LNCaP clone FGC (cell line): Measurements from ENCODE around the gene DLGAP1.

Experiments
- DNase-seq: peaks from one replicate; pipeline ENCODE4 v3.0.0-alpha.2; 2011; ENCODE audit warnings: low read depth
- H3K4me3 ChIP-seq: 2 replicates; pipeline ENCODE4 v1.5.1; 2011; ENCODE audit warnings: mild to moderate bottlenecking, low read depth, low read length, control low read depth
- TF ChIP-seq, protein P1 (sequence below): IDR thresholded peaks from 2 replicates; pipeline ENCODE4 v1.5.1; 2012; ENCODE audit warnings: mild to moderate bottlenecking; ENCODE audit not compliant: control insufficient read depth, insufficient read depth; ENCODE audit errors: extremely low read depth

DLGAP1 gene

DNA sequence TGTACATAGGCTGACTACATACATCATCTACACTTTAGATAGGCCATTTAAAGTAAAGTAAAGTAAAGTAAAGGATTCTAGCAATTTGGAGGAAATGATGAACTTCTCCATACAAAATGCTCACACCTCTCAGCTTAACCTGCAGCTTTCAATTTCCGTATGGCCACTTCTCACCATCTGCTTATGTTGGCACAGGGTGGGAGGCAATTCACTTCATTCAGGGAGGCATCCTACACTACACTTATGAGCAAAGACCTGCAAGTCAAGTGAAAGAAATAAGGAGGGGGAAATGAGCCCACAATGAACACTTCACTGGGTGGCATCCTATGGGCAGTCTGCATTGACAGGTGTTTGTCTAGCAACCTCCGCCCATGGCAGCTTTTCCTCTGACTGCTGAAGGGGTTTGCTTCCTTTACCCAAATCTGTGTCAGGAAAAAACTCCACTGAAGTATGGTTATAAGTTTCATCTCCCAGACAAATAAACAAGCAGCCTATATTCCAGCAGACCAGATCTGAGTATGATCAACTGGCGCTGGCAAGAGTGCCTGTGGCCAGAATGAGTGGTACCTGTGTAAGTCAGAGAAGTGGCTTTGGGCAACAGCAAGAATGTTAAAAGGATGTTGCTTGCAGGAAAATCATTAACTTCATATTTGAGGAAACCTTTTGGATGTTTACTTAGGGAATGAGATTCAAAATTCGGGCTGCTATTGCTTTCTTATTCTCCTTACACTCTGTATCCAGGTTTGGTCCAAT is 556.1 kb downstream of the DLGAP1 start:
- DNase-seq, result no peak
- TF ChIP-seq, protein P1, sequence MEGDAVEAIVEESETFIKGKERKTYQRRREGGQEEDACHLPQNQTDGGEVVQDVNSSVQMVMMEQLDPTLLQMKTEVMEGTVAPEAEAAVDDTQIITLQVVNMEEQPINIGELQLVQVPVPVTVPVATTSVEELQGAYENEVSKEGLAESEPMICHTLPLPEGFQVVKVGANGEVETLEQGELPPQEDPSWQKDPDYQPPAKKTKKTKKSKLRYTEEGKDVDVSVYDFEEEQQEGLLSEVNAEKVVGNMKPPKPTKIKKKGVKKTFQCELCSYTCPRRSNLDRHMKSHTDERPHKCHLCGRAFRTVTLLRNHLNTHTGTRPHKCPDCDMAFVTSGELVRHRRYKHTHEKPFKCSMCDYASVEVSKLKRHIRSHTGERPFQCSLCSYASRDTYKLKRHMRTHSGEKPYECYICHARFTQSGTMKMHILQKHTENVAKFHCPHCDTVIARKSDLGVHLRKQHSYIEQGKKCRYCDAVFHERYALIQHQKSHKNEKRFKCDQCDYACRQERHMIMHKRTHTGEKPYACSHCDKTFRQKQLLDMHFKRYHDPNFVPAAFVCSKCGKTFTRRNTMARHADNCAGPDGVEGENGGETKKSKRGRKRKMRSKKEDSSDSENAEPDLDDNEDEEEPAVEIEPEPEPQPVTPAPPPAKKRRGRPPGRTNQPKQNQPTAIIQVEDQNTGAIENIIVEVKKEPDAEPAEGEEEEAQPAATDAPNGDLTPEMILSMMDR, result no peak
- no peak overlapping the region for H3K4me3 ChIP-seq

DNA sequence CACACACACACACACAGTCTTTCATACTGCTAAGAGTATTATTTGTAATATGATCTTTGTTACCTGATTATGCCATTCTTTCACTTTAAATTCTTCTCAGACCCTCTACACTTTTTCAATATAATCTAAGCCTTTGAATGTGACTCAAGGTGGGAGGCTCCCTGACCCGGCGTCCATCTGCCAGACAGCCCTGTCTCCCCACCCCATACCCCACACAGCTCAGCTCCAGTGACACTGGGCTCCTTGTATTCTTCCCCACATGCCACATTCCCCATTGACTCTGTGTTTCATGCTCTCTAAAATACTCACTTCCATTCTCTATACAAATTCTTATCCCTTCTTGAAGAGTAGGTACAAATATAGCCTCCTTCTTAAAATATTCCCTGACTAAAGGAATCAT is 563.0 kb downstream of the DLGAP1 start:
- TF ChIP-seq, protein P1, result no peak
- no peak for DNase-seq
- no peak overlapping the region for H3K4me3 ChIP-seq

DNA sequence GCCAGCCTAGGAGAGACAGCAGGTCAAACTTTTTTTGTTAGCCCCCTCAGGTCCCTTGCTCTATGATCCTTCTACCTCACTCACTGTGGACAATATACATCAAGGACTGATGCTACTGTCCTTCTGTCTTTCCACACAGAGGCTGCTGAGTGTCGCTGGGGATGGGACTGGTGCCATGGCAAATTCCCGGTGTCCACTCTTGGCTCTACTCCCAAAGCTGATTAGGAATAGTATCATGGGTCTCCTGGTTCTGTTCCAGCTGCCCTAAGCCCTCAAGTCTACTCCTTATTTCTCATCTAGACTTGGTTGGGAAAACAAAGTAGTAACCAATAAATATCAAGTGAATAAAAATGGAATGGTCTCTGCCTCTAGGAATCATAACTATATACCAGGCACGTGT is 563.9 kb downstream of the DLGAP1 start:
- no peak for DNase-seq
- no peak overlapping the region for H3K4me3 ChIP-seq

DNA sequence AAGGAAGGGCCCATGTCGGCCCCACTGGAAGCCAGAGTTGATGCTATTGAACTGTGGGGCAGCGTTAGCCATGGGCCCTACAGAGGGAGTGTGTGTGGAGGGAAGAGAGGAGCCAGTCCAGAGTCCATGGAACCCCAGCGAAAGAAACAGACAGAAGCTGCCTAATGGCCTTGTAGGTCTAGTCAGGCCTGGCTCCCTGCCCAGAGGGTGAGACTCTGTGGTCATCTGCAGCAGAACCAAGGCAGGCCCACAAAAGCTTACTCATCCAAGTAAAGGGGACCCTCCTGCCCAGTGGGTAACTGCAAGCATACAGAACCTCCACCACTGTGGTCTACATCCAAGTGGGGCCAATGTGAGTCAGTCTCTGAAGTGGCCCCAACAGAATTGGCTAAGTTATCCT is 565.3 kb downstream of the DLGAP1 start:
- no peak overlapping the region for H3K4me3 ChIP-seq
- no peak for DNase-seq
- TF ChIP-seq, protein P1, result no peak

More for the DNA sequence above, 563.9 kb downstream of the DLGAP1 start:
- TF ChIP-seq, protein P1, result no peak

DNA sequence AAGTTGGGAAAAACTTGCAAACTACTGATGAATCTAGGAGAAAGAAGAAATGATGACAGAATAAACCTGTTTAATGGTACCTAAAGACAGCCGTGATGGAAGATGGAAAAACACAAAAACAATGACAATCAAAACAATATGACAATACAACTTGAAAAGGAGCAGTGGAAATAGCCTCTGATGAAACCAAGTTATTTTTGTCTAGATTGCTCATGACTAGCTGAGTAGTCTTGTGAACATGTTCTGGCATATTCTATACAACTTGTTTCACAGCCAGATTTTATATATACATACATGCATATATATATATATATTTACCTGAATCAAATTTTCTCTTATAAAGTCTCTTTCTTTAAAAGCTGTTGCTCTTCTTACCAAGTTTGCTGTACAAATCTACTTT is 566.0 kb downstream of the DLGAP1 start:
- H3K4me3 ChIP-seq, result no peak overlapping the region
- TF ChIP-seq, protein P1, result no peak
- DNase-seq, result no peak

DNA sequence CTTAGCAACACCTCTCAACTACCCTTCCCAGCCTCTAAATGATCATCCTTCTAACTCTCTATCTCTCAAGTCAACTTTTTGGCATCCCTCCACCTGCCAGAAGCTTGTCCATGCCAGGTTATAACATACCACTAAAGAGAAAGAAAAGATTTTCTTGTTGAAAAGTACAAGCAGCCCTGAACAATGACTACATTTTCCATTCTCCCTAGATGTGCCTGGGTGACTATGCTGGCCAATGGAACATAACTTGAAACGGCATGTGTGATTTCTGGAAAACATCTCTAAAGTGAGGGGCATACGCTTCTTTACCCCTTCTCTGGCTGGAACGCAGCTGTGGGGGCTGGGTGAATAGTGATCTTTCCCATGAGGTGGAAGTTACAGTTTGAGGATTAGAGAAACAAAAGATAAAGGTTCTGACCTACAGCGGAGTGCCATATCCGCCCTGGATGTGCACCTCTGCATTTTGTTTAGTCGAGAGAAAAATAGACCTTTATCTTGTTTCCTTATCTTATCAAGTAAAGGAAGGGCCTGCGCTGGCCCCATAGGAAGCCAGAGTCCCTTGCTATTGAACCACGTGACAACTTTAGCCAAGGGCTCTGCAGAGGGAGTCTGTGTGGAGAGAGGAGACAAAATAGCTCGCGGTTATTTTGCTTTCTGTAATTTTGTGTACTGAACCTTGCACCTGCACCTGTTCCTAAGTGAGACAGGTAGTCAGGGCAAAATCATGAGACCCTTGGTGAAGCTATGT is 568.4 kb downstream of the DLGAP1 start:
- no peak overlapping the region for H3K4me3 ChIP-seq
- no peak for DNase-seq
- TF ChIP-seq, protein P1, result no peak
